HEK293T (cell line): ENCODE data around the gene FDX1.

ENCODE experiments used
- CTCF ChIA-PET: fragments of 350-600 bp; formaldehyde crosslinking; extraction: SDS; loops from one replicate; lab custom pipeline; 2021; ENCODE audit warnings: antibody characterized with exemption, inconsistent platforms; lab: Yijun Ruan, JAX
- POLR2A ChIA-PET: fragments of 350-600 bp; formaldehyde crosslinking; extraction: SDS; loops from one replicate; lab custom pipeline; 2020; ENCODE audit warnings: antibody characterized with exemption, inconsistent platforms; lab: Yijun Ruan, JAX
- DNase-seq: peaks from one replicate; pipeline ENCODE4 v3.0.0; 2012; ENCODE audit warnings: mixed read lengths; ENCODE audit errors: extremely low spot score
- ARNT ChIP-seq: fragments of 450-650 bp; IDR thresholded peaks from 2 replicates; pipeline ENCODE4 v1.6.1; 2017; ENCODE audit warnings: mild to moderate bottlenecking
- BHLHE40 ChIP-seq: fragments of 450-650 bp; IDR thresholded peaks from 2 replicates; pipeline ENCODE4 v1.6.1; 2016; ENCODE audit warnings: mild to moderate bottlenecking, moderate library complexity, borderline replicate concordance
- CTBP1 ChIP-seq: fragments of 450-650 bp; IDR thresholded peaks from 2 replicates; pipeline ENCODE4 v1.6.1; 2016; ENCODE audit warnings: borderline replicate concordance
- ELF4 ChIP-seq: fragments of 450-650 bp; IDR thresholded peaks from 2 replicates; pipeline ENCODE4 v1.6.1; 2017; ENCODE audit warnings: antibody characterized with exemption
- FOXA1 ChIP-seq: fragments of 450-650 bp; IDR thresholded peaks from 2 replicates; pipeline ENCODE4 v1.6.1; 2016; ENCODE audit warnings: mild to moderate bottlenecking
- FOXK2 ChIP-seq: fragments of 450-650 bp; IDR thresholded peaks from 2 replicates; pipeline ENCODE4 v1.6.1; 2016; ENCODE audit warnings: mild to moderate bottlenecking
- FOXM1 ChIP-seq: fragments of 450-650 bp; IDR thresholded peaks from 2 replicates; pipeline ENCODE4 v1.6.1; 2017; ENCODE audit warnings: mild to moderate bottlenecking, borderline replicate concordance
- HDGF ChIP-seq: fragments of 450-650 bp; IDR thresholded peaks from 2 replicates; pipeline ENCODE4 v1.6.1; 2017; ENCODE audit warnings: antibody characterized with exemption, borderline replicate concordance
- L3MBTL2 ChIP-seq: fragments of 450-650 bp; conservative IDR thresholded peaks from 2 replicates; pipeline ENCODE4 v1.6.1; 2016; ENCODE audit warnings: mild to moderate bottlenecking
- LEF1 ChIP-seq: fragments of 450-650 bp; IDR thresholded peaks from 2 replicates; pipeline ENCODE4 v1.6.1; 2017; ENCODE audit warnings: mild to moderate bottlenecking, borderline replicate concordance
- NFRKB ChIP-seq: fragments of 450-650 bp; IDR thresholded peaks from 2 replicates; pipeline ENCODE4 v1.6.1; 2016; ENCODE audit warnings: mild to moderate bottlenecking, moderate library complexity
- PKNOX1 ChIP-seq: fragments of 450-650 bp; IDR thresholded peaks from 2 replicates; pipeline ENCODE4 v1.6.1; 2016
- SP1 ChIP-seq: fragments of 450-650 bp; IDR thresholded peaks from 2 replicates; pipeline ENCODE4 v1.6.1; 2017
- SUZ12 ChIP-seq: fragments of 450-650 bp; IDR thresholded peaks from 2 replicates; pipeline ENCODE4 v1.6.1; 2016; ENCODE audit warnings: mild to moderate bottlenecking
- TARDBP ChIP-seq: fragments of 450-650 bp; IDR thresholded peaks from 2 replicates; pipeline ENCODE4 v1.6.1; 2016
- ZNF384 ChIP-seq: fragments of 450-650 bp; IDR thresholded peaks from 2 replicates; pipeline ENCODE4 v1.6.1; 2016

The FDX1 gene

GRCh38 chr11:110424775-110425444 is 4.8 kb upstream of the FDX1 start:
- no peak for DNase-seq
- CTCF ChIA-PET = no interaction called here
- no peak for TF ChIP-seq LEF1
- TF ChIP-seq NFRKB = no peak
- no peak for TF ChIP-seq SP1
- TF ChIP-seq ARNT = no peak
- no peak for TF ChIP-seq CTBP1
- no peak for TF ChIP-seq SUZ12
- no peak for TF ChIP-seq PKNOX1
- TF ChIP-seq FOXK2 = no peak
- TF ChIP-seq ZNF384 = no peak
- TF ChIP-seq ELF4 = no peak
- TF ChIP-seq FOXM1 = no peak
- TF ChIP-seq BHLHE40 = no peak
- no peak for TF ChIP-seq FOXA1
- TF ChIP-seq HDGF = no peak
- TF ChIP-seq L3MBTL2 = no peak
- no peak for TF ChIP-seq TARDBP
- POLR2A ChIA-PET = no interaction called here

- POLR2A ChIA-PET = no interaction called here
- TF ChIP-seq BHLHE40 (no peak), HDGF (no peak), CTBP1 (no peak), ZNF384 (no peak)
- CTCF ChIA-PET = interaction anchor here (1.2 kb wide), 1 partner anchor 10 kb away, joined by 3 read pairs; no protein-coding TSS in a partner anchor
- DNase-seq = peak; percentile 19
Observed at GRCh38 chr11:110425751-110426545, 3.8 kb upstream of the FDX1 start.

GRCh38 chr11:110428040-110428439 is 1.7 kb upstream of the FDX1 start:
- CTCF ChIA-PET = interaction anchor here (0.7 kb wide), 1 partner anchor 20 kb away, joined by 3 read pairs; no protein-coding TSS in a partner anchor
- POLR2A ChIA-PET = no interaction called here
- TF ChIP-seq ZNF384 = no peak
- TF ChIP-seq BHLHE40 = no peak
- TF ChIP-seq FOXM1 = no peak
- TF ChIP-seq FOXK2 = no peak
- TF ChIP-seq SUZ12 = no peak
- no peak for TF ChIP-seq HDGF
- TF ChIP-seq CTBP1 = no peak
- no peak for DNase-seq

GRCh38 chr11:110428956-110429730 is 605 bp upstream of the FDX1 start:
- TF ChIP-seq PKNOX1 (no peak), TARDBP (no peak), ELF4 (no peak), L3MBTL2 (no peak)
- no peak for DNase-seq
- CTCF ChIA-PET = interaction anchor here (0.6 to 1.4 kb wide), 7 partner anchors 9 to 370 kb away, joined by 3 to 7 read pairs (median 3); no protein-coding TSS in a partner anchor
- POLR2A ChIA-PET = interaction anchor here (0.7 to 1.6 kb wide), 2 partner anchors 56 to 62 kb away, joined by 3 to 4 read pairs; no protein-coding TSS in a partner anchor

- DNase-seq = peak; percentile 18
- ChIA-PET POLR2A (interaction anchor here (1.3 to 1.6 kb wide), 2 partner anchors 15 to 58 kb away, joined by 4 to 5 read pairs; no protein-coding TSS in a partner anchor), CTCF (interaction anchor here (0.6 to 1.7 kb wide), 5 partner anchors 8 to 253 kb away, joined by 3 to 7 read pairs (median 3); no protein-coding TSS in a partner anchor)
- TF ChIP-seq FOXM1 = no peak
Observed at GRCh38 chr11:110430267-110431050, 711 bp downstream of the FDX1 start.

- DNase-seq = no peak
- TF ChIP-seq ZNF384 = no peak
- ChIA-PET POLR2A (interaction anchor here (1.3 kb wide), 1 partner anchor 15 kb away, joined by 5 read pairs; no protein-coding TSS in a partner anchor), CTCF (interaction anchor here (0.5 to 1.7 kb wide), 4 partner anchors 9 to 290 kb away, joined by 3 to 7 read pairs (median 4); no protein-coding TSS in a partner anchor)
Observed at GRCh38 chr11:110431051-110431672, 1.4 kb downstream of the FDX1 start.
